Activated CD4-positive, alpha-beta T cell treated with anti-CD3 and anti-CD28 coated beads, Interleukin-2, amount 50 U/mL, for 24 hours (primary cell): ENCODE measurements around the gene ERCC8.

Source experiments
- DNase-seq, 2 donors: peaks; one replicate each; pipeline ENCODE4 v3.0.0-alpha.2; 2020; ENCODE audit warnings: low read depth in 1 of 2, low spot score in 1 of 2

The ERCC8 gene

DNA sequence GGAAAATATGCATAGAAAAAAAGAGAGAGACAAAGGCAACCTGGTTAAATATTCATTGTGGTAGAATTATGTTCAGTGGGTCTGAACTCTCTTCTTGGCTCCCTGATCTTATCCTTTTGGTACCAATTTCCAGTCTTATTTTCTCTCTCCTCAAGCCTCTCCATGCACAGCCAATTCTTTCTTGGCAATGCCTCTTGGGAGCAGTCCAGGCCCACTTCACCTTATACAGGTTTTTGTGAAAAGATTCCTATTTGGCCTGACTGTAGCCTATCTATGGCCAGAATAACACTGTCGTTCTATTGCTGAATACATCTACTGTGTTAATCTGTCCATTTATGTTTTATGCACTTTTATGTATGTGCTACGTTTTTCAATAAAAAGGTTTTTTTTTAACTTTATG is 103.5 kb downstream of the ERCC8 start:
- DNase-seq: no peak

DNA sequence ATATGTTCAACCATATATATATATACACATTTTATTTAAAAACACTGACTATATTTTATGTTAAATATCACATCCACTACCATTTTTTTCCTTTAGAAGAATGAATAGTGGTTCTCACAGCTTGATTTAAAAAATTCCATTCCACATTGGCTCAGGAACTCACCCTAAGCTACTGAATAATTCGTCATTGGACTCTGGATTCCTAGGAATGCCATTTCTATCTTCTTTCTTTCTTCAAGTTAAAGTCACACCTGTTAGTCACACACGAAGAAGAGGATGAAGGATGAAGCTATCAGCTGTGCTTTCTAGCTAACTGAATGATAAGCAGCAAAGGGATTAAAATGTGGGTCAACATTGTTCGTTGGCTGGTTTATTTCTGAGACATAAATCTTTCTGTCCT is 108.7 kb downstream of the ERCC8 start:
- no peak for DNase-seq

DNA sequence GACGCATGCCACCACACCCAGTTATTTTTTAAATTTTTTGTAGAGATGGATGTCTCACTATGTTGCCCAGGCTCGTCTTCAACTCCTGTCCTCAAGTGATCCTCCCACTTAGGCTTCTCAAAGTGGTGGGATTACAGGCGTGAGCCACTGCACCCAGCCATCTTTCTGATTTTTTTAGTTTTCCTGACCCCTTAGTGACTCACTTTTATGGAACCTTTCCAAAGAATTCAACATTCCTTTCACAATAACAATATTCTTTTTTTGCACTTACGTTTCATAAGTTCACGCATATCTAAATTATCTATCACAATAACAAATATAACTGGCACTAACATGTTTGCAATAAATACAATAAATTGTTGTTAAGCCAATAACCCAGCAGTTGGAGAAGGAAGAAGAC is 109.3 kb downstream of the ERCC8 start:
- DNase-seq: no peak

DNA sequence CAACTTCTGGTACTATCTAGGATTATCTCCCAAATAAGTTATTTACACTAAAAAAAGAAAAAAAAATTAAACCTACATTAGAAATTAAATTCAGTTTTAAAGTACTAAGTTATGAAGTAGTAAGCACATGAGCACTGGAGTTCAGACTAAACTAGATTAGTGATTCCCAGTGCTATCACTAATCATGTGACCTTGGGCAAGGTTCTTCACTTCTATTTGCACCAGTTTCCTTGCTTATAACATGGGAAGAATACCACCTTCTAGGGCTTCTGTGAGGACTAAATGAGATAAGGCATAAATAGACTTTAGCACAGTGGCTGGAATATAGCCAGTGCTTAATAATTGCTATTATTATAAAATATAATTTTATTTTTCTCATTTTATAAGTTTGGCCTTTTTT is 111.3 kb downstream of the ERCC8 start:
- DNase-seq: no peak

DNA sequence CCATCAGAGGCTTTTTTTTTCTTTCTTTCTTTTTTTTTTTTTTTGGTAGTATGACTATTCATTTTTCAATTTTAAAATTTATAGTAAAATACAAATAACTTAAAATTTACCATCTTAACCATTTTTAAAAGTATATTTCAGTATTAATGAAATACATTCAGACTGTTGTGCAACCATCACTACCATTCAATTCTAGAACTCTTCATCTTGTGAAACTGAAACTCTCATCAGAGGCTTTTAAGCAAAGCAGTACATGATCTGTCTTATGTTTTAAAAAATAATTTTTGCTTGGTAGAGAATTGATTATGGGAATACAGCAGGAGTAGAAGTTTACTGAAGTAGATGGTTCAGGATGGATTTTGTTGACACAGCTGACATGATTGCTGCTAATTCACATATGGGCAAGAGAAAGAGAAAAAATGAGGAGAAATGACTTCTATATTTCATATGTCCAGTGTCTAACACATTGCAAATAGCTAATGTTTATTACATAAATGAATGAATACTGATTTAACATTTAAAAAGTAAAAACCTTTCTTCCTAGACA is 114.2 kb downstream of the ERCC8 start:
- DNase-seq: no peak

DNA sequence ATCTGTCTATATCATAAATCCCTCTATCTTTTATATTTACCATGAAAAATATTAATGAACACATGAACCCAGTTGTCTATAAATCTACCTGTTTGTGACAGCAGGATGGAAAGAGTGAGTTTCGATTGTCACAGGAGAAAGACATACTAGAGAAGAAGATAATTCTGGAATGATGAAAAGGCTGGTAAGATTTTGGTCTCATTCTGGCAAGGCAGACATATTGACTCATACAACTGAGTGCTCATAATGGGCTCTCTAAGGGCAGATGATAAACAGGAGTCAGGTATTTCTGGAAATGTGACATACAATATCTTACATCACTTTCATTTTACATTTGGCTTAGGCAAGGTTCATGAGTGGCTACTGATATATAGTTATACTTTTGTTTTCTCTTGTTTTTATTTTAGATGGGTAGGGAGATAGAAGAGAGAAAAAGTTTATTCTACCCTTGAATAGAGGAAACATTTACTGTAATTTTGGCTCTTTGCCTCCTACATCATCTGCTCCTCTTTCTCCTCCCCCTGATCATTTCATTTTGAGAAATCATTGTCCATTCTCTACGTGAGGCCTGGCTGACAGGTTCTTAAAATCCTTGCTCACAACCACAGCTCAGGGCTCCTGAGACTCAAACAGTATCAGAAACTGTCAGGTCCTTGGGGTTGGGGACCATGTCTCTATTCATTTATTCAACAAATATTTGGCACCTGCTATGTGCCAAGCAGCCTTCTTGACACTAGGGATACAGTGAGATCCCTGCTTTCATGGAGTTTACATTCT is 115.2 kb downstream of the ERCC8 start:
- no peak for DNase-seq

DNA sequence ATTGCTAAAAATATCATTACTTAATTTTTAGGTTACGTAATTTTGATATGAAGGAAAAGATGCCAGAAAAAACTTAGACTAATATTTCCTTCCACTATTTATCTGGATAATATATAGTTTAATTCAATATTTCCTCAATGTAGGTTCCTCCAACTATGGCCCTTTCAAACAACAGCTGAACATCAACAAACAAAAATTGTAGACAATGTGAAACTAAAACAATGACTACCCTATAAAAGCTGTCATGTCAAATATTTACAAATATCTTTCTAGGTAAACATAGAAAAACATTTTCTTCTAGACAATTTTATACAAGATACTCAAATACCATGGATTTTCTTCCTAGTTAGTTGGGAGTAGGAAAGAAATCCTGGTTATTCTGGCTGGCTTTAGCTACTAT is 117.7 kb downstream of the ERCC8 start:
- DNase-seq: no peak

DNA sequence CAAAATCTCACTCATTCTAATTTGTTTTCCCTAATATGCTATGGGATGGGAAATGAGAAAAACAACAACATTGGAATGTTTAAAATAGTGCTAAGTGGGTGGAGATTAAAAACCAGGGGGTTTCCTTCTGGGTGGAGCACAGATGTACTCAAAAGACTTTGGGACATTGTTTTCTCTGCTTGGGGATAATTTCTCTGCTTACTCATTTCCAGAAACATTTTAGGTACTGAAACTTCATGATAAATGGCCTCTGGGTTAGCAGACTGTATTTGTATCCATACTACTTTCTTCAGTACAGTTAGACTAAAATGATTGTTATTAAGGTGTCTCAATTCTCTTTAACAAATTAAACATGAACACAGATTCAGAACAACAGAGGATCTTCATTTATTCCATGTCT is 118.2 kb downstream of the ERCC8 start:
- no peak for DNase-seq
